GM19240 (cell line): ENCODE results near the gene SLC6A12.
"Not testable (repeated sequence)": the region's sequence is repeated elsewhere in the genome, so short reads cannot be mapped to it uniquely, and the experiment has no call there.

ENCODE experiments used
- DNase-seq: peaks from one replicate; pipeline ENCODE4 v3.0.0; 2011; ENCODE audit warnings: low spot score; ENCODE audit not compliant: insufficient read length

SLC6A12 gene

DNA sequence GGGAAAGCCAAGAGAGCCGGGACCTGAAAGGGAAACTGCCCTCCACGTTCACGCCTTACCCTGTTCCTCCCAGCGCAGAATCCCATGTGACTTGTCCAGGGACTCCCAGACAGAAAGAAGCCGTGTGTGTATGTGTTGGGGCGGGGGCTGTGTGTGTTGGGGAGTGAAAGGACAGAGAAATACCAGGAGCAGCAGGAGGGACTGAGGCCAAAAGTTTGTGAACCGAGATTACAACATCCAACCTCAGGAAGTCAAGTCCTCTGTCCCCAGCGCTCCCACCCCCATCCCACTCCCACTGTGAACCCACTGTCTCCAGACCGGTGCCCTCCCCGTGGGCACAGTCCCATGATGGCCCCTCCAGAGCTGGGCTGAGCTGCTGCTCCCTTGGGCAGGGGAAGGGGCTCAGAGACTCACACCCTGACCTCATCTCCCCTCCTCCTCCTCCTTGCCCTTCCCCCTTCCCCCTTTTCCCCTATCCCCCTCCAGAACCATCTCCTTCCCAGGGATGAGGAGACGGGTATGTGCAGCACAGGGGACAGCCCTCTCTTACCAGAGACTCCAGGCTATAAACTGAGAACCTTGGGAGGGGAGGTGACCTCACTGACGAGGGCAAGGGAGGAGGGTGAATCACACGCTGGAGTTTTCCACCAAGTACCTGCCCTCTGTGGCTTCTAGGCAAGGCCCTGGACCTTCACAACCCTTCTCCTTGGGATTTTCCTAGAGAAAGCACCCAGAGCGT is at the start of gene SLC6A12:
SLC6A12 (minus strand) TSS at position 155 of the 739 bp plus-strand sequence. CDS start 4,171 bp downstream, outside the sequence.
- no peak for DNase-seq

GRCh38 chr12:263574-263973 is 49.6 kb upstream of the SLC6A12 start:
- DNase-seq = no peak

- no peak for DNase-seq
Observed at GRCh38 chr12:262817-263216, 48.9 kb upstream of the SLC6A12 start, which contains the start of gene SLC6A13. SLC6A13 (minus strand) TSS chr12:262836; CDS start chr12:260052, 2,784 bp downstream.

GRCh38 chr12:262113-262512 is 48.2 kb upstream of the SLC6A12 start:
- no peak for DNase-seq

GRCh38 chr12:257521-258321 is 43.8 kb upstream of the SLC6A12 start:
- DNase-seq = no peak

DNA sequence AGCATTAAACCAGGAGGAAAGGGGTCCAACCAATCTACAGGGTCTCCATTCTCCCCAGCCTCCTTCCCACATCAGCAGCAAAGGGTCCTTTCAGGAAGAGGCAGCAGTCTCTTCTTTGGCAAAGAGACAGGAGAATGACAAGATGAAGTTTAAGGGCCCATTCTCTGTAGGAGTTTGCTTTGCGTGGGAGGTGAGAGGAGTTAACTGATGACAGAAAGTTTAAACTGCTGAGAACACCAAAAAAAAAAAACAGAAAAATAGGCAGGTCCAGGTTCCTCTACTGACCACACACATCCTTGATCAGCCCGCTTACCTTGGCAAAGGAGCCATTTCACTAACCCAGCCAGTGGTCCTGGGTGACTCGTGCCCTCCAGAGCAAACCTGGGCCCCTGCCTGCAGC is 43.0 kb upstream of the SLC6A12 start:
- no peak for DNase-seq

DNA sequence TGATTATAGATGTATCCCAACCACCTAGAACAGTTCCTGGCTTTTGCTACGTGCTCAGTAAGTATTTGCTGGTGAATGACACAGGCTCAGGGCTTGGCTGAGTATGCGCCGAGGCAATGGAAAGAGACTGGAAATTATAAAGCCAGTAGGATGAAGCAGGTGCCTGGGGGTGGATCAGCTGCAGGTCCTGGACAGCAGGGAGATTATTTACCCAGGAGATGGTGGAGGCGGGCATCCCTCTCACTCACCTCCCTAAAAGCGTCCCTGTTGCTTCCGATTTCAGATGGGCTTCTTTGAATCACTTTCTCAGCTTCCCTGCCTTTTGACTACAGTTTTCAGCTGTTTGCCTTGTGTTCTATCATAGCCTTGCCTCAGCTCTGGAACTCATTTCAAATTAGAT is 42.3 kb upstream of the SLC6A12 start:
- no peak for DNase-seq

GRCh38 chr12:254912-255311 is 41.0 kb upstream of the SLC6A12 start:
- no peak for DNase-seq

- no peak for DNase-seq
Observed at GRCh38 chr12:254039-254438, 40.1 kb upstream of the SLC6A12 start.

DNA sequence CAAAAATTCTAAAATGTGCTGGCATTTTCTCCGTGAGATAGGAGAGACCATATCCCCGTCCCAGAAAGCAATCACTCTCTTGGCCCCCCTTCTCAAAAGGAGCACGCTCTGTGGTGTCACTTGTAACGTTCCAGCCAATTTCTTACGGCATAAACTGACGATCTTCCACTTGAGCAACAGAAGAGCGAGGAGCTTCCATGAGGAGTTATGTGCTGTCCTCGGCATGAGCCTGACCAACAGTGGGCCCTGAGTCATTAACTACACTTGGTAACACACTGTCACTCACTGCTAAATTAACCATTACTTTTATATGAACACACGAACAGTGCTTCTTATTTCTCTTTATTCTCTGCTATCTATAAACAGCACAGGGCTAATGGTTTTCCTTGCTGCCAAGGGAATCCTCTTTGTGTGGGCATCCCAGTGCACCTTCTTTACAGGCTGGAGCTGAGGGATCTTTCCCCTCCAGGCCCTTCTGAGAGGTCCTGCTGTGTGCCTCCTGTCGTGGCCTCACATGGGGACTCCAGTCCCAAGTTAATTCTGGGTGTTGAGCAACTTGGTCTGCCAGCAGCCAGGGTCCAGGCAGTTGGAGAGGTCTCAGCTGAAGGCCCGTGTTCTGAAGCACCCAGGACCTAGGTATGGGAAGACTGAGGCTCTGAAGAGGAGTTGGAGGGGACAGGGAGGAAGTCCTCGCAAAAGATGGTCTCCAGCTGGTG is 39.3 kb upstream of the SLC6A12 start:
- no peak for DNase-seq

DNA sequence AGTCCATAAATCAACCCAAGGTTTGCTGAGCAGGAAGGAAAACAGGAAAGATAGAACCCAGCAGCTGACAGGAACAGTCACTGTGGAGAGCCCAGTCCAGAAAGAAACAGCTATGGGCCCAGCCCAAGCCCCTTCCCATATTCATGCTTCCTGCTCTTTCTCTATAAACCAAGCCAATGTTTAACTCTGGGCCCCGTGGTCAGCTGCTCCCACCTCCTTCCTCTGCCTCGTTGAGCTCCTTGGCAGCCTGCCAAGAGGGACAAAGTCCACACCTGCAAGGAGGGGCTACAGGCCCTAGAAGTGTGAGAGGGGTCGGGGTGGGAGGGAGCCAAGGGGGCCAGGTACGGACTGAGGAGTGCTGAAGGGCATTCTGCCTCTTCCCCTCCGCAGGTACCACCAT is 38.7 kb upstream of the SLC6A12 start:
- no peak for DNase-seq

GRCh38 chr12:247271-247670 is 33.3 kb upstream of the SLC6A12 start:
- no peak for DNase-seq

- no peak for DNase-seq
Observed at GRCh38 chr12:243381-243780, 29.4 kb upstream of the SLC6A12 start.

GRCh38 chr12:242496-242895 is 28.5 kb upstream of the SLC6A12 start:
- DNase-seq = no peak

DNA sequence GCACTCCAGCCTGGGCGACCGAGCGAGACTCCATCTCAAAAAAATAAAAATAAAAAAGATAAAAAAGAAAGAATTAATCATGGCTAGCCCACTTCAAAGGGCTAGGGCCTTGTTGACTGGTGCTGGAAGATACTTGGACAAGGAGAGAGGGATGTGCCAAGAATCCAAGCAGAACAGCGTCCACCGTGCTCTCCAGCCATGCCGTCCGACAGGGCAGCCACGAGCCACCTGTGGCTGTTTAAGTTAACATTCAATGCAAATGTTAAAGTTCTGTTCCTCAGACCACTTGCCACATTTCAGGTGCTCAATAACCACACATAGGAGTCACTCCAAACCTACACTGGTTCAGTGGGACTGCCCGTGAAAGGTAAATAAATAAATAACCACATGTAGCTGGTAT is 27.3 kb upstream of the SLC6A12 start:
- DNase-seq = no peak

DNA sequence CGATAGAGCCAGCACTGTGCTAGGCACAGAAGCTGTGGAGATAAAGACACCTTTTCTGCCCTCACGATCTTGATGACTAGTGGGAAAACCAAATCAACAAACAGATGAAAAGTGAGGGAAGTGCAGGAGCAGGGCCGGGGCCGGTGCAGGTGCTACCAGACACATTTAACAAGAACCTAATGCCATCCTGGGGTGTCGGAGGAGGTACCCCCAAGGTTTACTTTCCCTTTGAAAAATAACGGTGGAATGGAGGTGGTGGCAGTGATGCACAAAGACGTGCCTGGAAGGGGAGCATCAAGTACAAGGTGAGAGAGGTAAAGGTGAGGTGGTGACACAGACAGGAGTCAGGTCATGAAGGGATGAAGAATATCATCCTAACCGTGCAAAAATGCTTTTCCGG is 26.6 kb upstream of the SLC6A12 start:
- DNase-seq = no peak

GRCh38 chr12:238736-239398 is 24.9 kb upstream of the SLC6A12 start:
- no peak for DNase-seq

GRCh38 chr12:238116-238515 is 24.2 kb upstream of the SLC6A12 start:
- no peak for DNase-seq

GRCh38 chr12:237026-237815 is 23.3 kb upstream of the SLC6A12 start:
- DNase-seq = no peak

DNA sequence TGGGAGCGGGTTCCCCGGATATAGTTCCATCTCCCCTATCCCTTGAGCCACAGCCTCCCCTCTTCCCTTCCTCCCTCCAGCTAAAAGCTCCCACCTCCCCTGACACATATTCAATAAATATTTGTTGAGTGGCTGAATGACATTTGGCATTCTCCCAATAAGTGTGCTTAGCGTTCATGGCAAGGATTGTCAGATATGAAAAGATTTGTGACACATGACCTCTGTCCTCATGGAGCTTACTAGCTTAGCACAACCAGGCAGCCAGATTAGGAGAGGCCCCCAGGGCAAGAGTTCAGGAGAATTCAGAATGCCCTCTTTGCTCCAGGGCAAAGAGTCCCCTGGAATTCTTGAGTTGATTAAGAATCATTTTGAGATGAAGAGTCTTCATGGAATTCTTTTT is 22.5 kb upstream of the SLC6A12 start:
- no peak for DNase-seq

DNA sequence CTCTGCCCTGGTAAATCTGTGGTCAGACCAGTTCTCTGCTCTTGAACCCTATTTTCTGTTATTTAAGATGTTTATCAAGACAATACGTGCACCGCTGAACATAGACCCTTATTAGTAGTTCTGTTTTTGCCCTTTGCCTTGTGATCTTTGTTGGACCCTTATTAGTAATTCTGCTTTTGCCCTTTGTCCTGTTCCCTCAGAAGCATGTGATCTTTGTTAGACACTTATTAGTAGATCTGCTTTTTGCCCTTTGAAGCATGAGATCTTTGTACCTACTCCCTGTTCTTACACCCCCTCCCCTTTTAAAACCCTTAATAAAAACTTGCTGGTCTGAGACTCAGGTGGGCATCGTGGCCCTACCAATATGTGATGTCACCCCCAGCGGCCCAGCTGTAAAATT is 22.0 kb upstream of the SLC6A12 start:
- not testable (repeated sequence) for DNase-seq
